Keratinocyte (primary cell): ENCODE measurements around the gene AMBRA1. TPM values are rescaled to one million over a fixed set of nuclear protein-coding genes. Genes with fewer than 3 reads are reported as not detected.

Experiments used
- DNase-seq: peaks from one replicate; pipeline ENCODE4 v3.0.0-alpha.2; 2011; ENCODE audit warnings: low read depth, missing footprints, low spot score
- FAIRE-seq: peaks from 2 replicates; lab custom pipeline; 2011; peaks lifted over from hg19 to GRCh38; lab: Jason Lieb, UNC
- H2AFZ ChIP-seq: 2 replicates; pipeline ENCODE4 v1.6.0; 2012; ENCODE audit warnings: low read length, control low read depth, inconsistent platforms; ENCODE audit not compliant: control insufficient read depth
- H3K27ac ChIP-seq: 2 replicates; pipeline ENCODE4 v1.5.1; 2011; ENCODE audit warnings: low read length; ENCODE audit not compliant: control insufficient read depth, insufficient read depth
- H3K27me3 ChIP-seq: 3 replicates; pipeline ENCODE4 v1.6.0; 2011; ENCODE audit warnings: low read length; ENCODE audit not compliant: control insufficient read depth, insufficient read depth; ENCODE audit errors: extremely low read depth
- H3K36me3 ChIP-seq, 2 experiments: 2 replicates in 1 of 2; 3 replicates in 1 of 2; pipeline ENCODE4 v1.5.1; 2011; ENCODE audit warnings: low read length in 2 of 2, mild to moderate bottlenecking in 1 of 2; ENCODE audit not compliant: control insufficient read depth in 2 of 2, insufficient read depth in 2 of 2; ENCODE audit errors: extremely low read depth in 1 of 2
- H3K4me1 ChIP-seq: 3 replicates; pipeline ENCODE4 v1.5.1; 2011; ENCODE audit warnings: low read length; ENCODE audit not compliant: control insufficient read depth, insufficient read depth; ENCODE audit errors: extremely low read depth
- H3K4me2 ChIP-seq: 3 replicates; pipeline ENCODE4 v1.6.0; 2011; ENCODE audit warnings: low read depth, low read length; ENCODE audit not compliant: control insufficient read depth, insufficient read depth; ENCODE audit errors: extremely low read depth
- H3K4me3 ChIP-seq, 3 experiments: fragments of 200-600 bp in 1 of 3; sonication (generic) in 1 of 3; 2 replicates in 2 of 3; 3 replicates in 1 of 3; pipeline ENCODE4 v1.5.1; 2011 to 2016; ENCODE audit warnings: low read length in 3 of 3, mild to moderate bottlenecking in 3 of 3, control low read depth in 2 of 3, inconsistent platforms in 1 of 3, low read depth in 1 of 3, mixed read lengths in 1 of 3, mixed run types in 1 of 3, moderate library complexity in 1 of 3; ENCODE audit not compliant: control insufficient read depth in 2 of 3, insufficient read depth in 2 of 3; ENCODE audit errors: extremely low read depth in 1 of 3
- H3K79me2 ChIP-seq: 2 replicates; pipeline ENCODE4 v1.6.0; 2012; ENCODE audit warnings: low read length; ENCODE audit not compliant: control insufficient read depth, insufficient read depth
- H3K9ac ChIP-seq: 3 replicates; pipeline ENCODE4 v1.6.0; 2011; ENCODE audit warnings: low read length; ENCODE audit not compliant: control insufficient read depth, insufficient read depth; ENCODE audit errors: extremely low read depth
- H3K9me1 ChIP-seq: 3 replicates; pipeline ENCODE4 v1.6.0; 2011; ENCODE audit warnings: low read length; ENCODE audit not compliant: control insufficient read depth, insufficient read depth; ENCODE audit errors: extremely low read depth
- H3K9me3 ChIP-seq: 2 replicates; pipeline ENCODE4 v1.5.1; 2012; ENCODE audit warnings: low read depth, low read length; ENCODE audit not compliant: control insufficient read depth
- H4K20me1 ChIP-seq: 3 replicates; pipeline ENCODE4 v1.6.0; 2011; ENCODE audit warnings: low read length; ENCODE audit not compliant: control insufficient read depth, insufficient read depth; ENCODE audit errors: extremely low read depth
- CTCF ChIP-seq, 3 experiments: IDR thresholded peaks in 1 of 3; conservative IDR thresholded peaks in 1 of 3; optimal IDR thresholded peaks in 1 of 3; 2 replicates in 2 of 3; 3 replicates in 1 of 3; pipeline versions ENCODE3 to v1.5.1; 2011; ENCODE audit warnings: low read length in 3 of 3, mild to moderate bottlenecking in 3 of 3, moderate library complexity in 2 of 3, control low read depth in 1 of 3, inconsistent platforms in 1 of 3; ENCODE audit not compliant: insufficient read depth in 2 of 3; ENCODE audit errors: extremely low read depth in 1 of 3
- EZH2 ChIP-seq: IDR thresholded peaks from one replicate; pipeline ENCODE4 v1.6.1; 2012; ENCODE audit warnings: inconsistent platforms, mild to moderate bottlenecking, low read length, moderate library complexity
- dilution Hi-C: fragments of 300-500 bp; cut with MboI; formaldehyde crosslinking; loops from one replicate; pipeline ENCODE4 v1.7.0; 2020; ENCODE audit warnings: low sequenced_read_pairs; ENCODE audit not compliant: extremely low pct_ligation_motif_present
- polyA plus RNA-seq, 5 experiments: library from polyadenylated mRNA; depleted of rRNA in 3 of 5; stranded (reverse) in 3 of 5; stranded (forward) in 1 of 5; unstranded in 1 of 5; fragments of >200 nt; gene quantifications; 1 replicate in 1 of 5; 2 replicates in 3 of 5; 3 replicates in 1 of 5; pipeline versions ENCODE4 v1.2.1 to v1.2.3, GENCODE V29; 2011 to 2012; ENCODE audit warnings: missing spikeins in 2 of 5, low read depth in 1 of 5, low replicate concordance in 1 of 5

AMBRA1 gene
- polyA plus RNA-seq, 1 donor (not counting 4 experiments of a cell fraction or from before 2014, with no cell fraction given), result 10.5 TPM

GRCh38 chr11:46348566-46349401 is 245.0 kb downstream of the AMBRA1 start:
- FAIRE-seq, result no peak
- Histone ChIP-seq H3K79me2 (peaks cover 78% of the 10 kb centered on the region), H4K20me1 (peaks cover 3% of the 10 kb centered on the region), H3K9ac (peak overlapping the region; percentile 84), H3K9me3 (no peaks in the 10 kb centered on the region), H3K4me2 (peak overlapping the region; percentile 94), H3K4me1 (peaks cover 81% of the 10 kb centered on the region), H3K9me1 (peaks cover 5% of the 10 kb centered on the region), H3K36me3 (peaks cover 3 to 18% of the 10 kb centered on the region in 2 experiments), H3K4me3 (peak overlapping the region; percentile 79 to 88 (median 86)), H3K27ac (no peak overlapping the region), H2AFZ (no peak overlapping the region), H3K27me3 (no peaks in the 10 kb centered on the region)
- no peak for DNase-seq
- no peak for TF ChIP-seq CTCF (optimal IDR thresholded peaks at IDR 0.05 in 1 of 3, IDR thresholded peaks at IDR 0.05 in 1 of 3, conservative IDR thresholded peaks at IDR 0.05 in 1 of 3; ENCODE audit: extremely low read depth in 1 of 3, insufficient read depth in 2 of 3, low read length in 3 of 3)
- TF ChIP-seq EZH2, result no peak
- dilution Hi-C loops, result no loop called here

- Histone ChIP-seq H3K9me1 (peaks cover 5% of the 10 kb centered on the region), H3K4me1 (peaks cover 79% of the 10 kb centered on the region), H4K20me1 (peaks cover 3% of the 10 kb centered on the region), H3K36me3 (peaks cover 3 to 12% of the 10 kb centered on the region in 2 experiments), H3K9ac (peak overlapping the region; percentile 84), H3K4me2 (peak overlapping the region; percentile 94), H3K79me2 (peaks cover 67% of the 10 kb centered on the region), H3K4me3 (peak overlapping the region; percentile 79 to 88 (median 86)), H3K9me3 (no peaks in the 10 kb centered on the region), H3K27me3 (no peaks in the 10 kb centered on the region), H2AFZ (no peak overlapping the region), H3K27ac (peak overlapping the region; percentile 47)
- DNase-seq, result no peak
- no peak for TF ChIP-seq EZH2
- no peak for TF ChIP-seq CTCF (optimal IDR thresholded peaks at IDR 0.05 in 1 of 3, IDR thresholded peaks at IDR 0.05 in 1 of 3, conservative IDR thresholded peaks at IDR 0.05 in 1 of 3; ENCODE audit: extremely low read depth in 1 of 3, insufficient read depth in 2 of 3, low read length in 3 of 3)
- FAIRE-seq, result no peak
- dilution Hi-C loops, result no loop called here
These were observed 246.0 kb downstream of the AMBRA1 start for GRCh38 chr11:46347637-46348311.
